Measurements from ENCODE around the gene KDM1B.
"Not testable (repeated sequence)": the region's sequence is repeated elsewhere in the genome, so short reads cannot be mapped to it uniquely, and the experiment has no call there.

The KDM1B gene

GRCh38 chr6:18189196-18189595 lies 34.0 kb downstream of the KDM1B start:
- DNase-seq = no peak

- no peak for DNase-seq
These were observed 36.8 kb downstream of the KDM1B start for GRCh38 chr6:18192026-18192425.

GRCh38 chr6:18203786-18204185 lies 48.6 kb downstream of the KDM1B start:
- no peak for DNase-seq

- DNase-seq = no peak
These were observed 49.5 kb downstream of the KDM1B start for GRCh38 chr6:18204691-18205090.

GRCh38 chr6:18206591-18206990 lies 51.4 kb downstream of the KDM1B start:
- no peak for DNase-seq

- no peak for DNase-seq
These were observed 52.2 kb downstream of the KDM1B start for GRCh38 chr6:18207438-18207837.

GRCh38 chr6:18207949-18208348 lies 52.7 kb downstream of the KDM1B start:
- DNase-seq = no peak

GRCh38 chr6:18208778-18209177 lies 53.6 kb downstream of the KDM1B start:
- not testable (repeated sequence) for DNase-seq

GRCh38 chr6:18209539-18210197 lies 54.4 kb downstream of the KDM1B start:
- DNase-seq = no peak

GRCh38 chr6:18210707-18211106 lies 55.5 kb downstream of the KDM1B start:
- no peak for DNase-seq

GRCh38 chr6:18211338-18211737 lies 56.1 kb downstream of the KDM1B start:
- DNase-seq = no peak

- DNase-seq = no peak
These were observed 57.0 kb downstream of the KDM1B start for GRCh38 chr6:18212231-18212630.

GRCh38 chr6:18213439-18213838 lies 58.2 kb downstream of the KDM1B start:
- no peak for DNase-seq

- no peak for DNase-seq
These were observed 58.8 kb downstream of the KDM1B start for GRCh38 chr6:18214003-18214402.

GRCh38 chr6:18215436-18215835 lies 60.2 kb downstream of the KDM1B start:
- DNase-seq = no peak

- no peak for DNase-seq
These were observed 61.2 kb downstream of the KDM1B start for GRCh38 chr6:18216411-18216810.

- DNase-seq = no peak
These were observed 63.0 kb downstream of the KDM1B start for GRCh38 chr6:18218233-18218632.

- no peak for DNase-seq
These were observed 64.4 kb downstream of the KDM1B start for GRCh38 chr6:18219591-18219990.

GRCh38 chr6:18221288-18221615 lies 66.0 kb downstream of the KDM1B start:
- DNase-seq = no peak

GRCh38 chr6:18226451-18227105 lies 71.4 kb downstream of the KDM1B start:
- not testable (repeated sequence) for DNase-seq

- not testable (repeated sequence) for DNase-seq
These were observed 71.9 kb downstream of the KDM1B start for GRCh38 chr6:18227166-18227565.

GRCh38 chr6:18228590-18228989 lies 73.4 kb downstream of the KDM1B start:
- DNase-seq = not testable (repeated sequence)

GRCh38 chr6:18231856-18232255 lies 76.6 kb downstream of the KDM1B start:
- not testable (repeated sequence) for DNase-seq

GRCh38 chr6:18233770-18234169 lies 78.5 kb downstream of the KDM1B start:
- DNase-seq = not testable (repeated sequence)

- no peak for DNase-seq
These were observed 79.3 kb downstream of the KDM1B start for GRCh38 chr6:18234564-18234963.
